A673 (cell line): ENCODE measurements around the gene SEH1L. TPM values are rescaled to one million over a fixed set of nuclear protein-coding genes. Genes with fewer than 3 reads are reported as not detected.

Experiments
- BruUV-seq: library from RNA; stranded (reverse); fragments of 400-500 nt; replicated peaks from 2 replicates; lab custom pipeline; 2021; lab: Mats Ljungman, UMichigan
- CTCF ChIA-PET: fragments of 300-600 bp; sonication (Branson Sonifier 250); formaldehyde crosslinking; loops from one replicate; lab custom pipeline; 2022; ENCODE audit warnings: antibody characterized with exemption; lab: Charles Lee
- POLR2A ChIA-PET: fragments of 300-600 bp; sonication (Branson Sonifier 250); formaldehyde crosslinking; loops from one replicate; lab custom pipeline; 2022; ENCODE audit warnings: antibody characterized with exemption; ENCODE audit not compliant: low non-redundant PET; lab: Charles Lee
- DNase-seq: peaks from one replicate; pipeline ENCODE4 v3.0.0-alpha.2; 2015; ENCODE audit warnings: low spot score
- H3K27ac ChIP-seq: fragments of 200-600 bp; sonication (generic); 2 replicates; pipeline ENCODE4 v1.5.1; 2016; ENCODE audit warnings: mixed run types, low read depth, mild to moderate bottlenecking, mixed read lengths, antibody characterized with exemption, low read length; ENCODE audit not compliant: poor library complexity, severe bottlenecking
- H3K27me3 ChIP-seq: fragments of 200-600 bp; sonication (generic); replicated peaks from 2 replicates; pipeline ENCODE4 v1.6.1; 2017; ENCODE audit warnings: mixed run types, low read depth, mild to moderate bottlenecking, mixed read lengths, antibody characterized with exemption, low read length; ENCODE audit not compliant: insufficient read depth, poor library complexity
- H3K36me3 ChIP-seq: fragments of 200-600 bp; sonication (generic); 2 replicates; pipeline ENCODE4 v1.6.1; 2016; ENCODE audit warnings: mixed run types, mild to moderate bottlenecking, mixed read lengths, antibody characterized with exemption, low read length; ENCODE audit not compliant: insufficient read depth, poor library complexity, severe bottlenecking
- H3K4me1 ChIP-seq: fragments of 200-600 bp; sonication (generic); 2 replicates; pipeline ENCODE4 v1.6.1; 2017; ENCODE audit warnings: mixed run types, mild to moderate bottlenecking, mixed read lengths, antibody characterized with exemption, low read length; ENCODE audit not compliant: insufficient read depth, poor library complexity, severe bottlenecking
- H3K4me3 ChIP-seq: fragments of 200-600 bp; sonication (generic); 2 replicates; pipeline ENCODE4 v1.5.1; 2016; ENCODE audit warnings: low read depth, mixed run types, mild to moderate bottlenecking, mixed read lengths, low read length; ENCODE audit not compliant: poor library complexity, severe bottlenecking
- H3K9me3 ChIP-seq: fragments of 200-600 bp; sonication (generic); 2 replicates; pipeline ENCODE4 v1.6.1; 2016; ENCODE audit warnings: mixed run types, low read depth, mild to moderate bottlenecking, mixed read lengths, antibody characterized with exemption, low read length; ENCODE audit not compliant: poor library complexity, severe bottlenecking
- CTCF ChIP-seq: fragments of 300-800, 200-600 bp; sonication (generic); conservative IDR thresholded peaks from 2 replicates; pipeline ENCODE4 v1.5.1; 2017; ENCODE audit warnings: low read depth, mild to moderate bottlenecking, antibody characterized with exemption, low read length, moderate library complexity, mixed read lengths
- EZH2 ChIP-seq: fragments of 200-600 bp; sonication (generic); IDR thresholded peaks from 2 replicates; pipeline ENCODE4 v1.6.1; 2017; ENCODE audit warnings: borderline replicate concordance, low read depth, mild to moderate bottlenecking, mixed read lengths, antibody characterized with exemption, low read length; ENCODE audit not compliant: poor library complexity, severe bottlenecking
- intact Hi-C: fragments of 100-400 bp; cut with micrococcal nuclease; formaldehyde crosslinking; loops from one replicate; pipeline ENCODE4 v1.10.0; 2022; ENCODE audit not compliant: unreplicated experiment
- total RNA-seq: library from RNA; stranded (reverse); gene quantifications from 2 replicates; pipeline ENCODE4 v1.2.3, GENCODE V29; 2021

The SEH1L gene
- total RNA-seq, 1 experiment from 2014 or later, result 105 TPM

- intact Hi-C loops, result no loop called here
- POLR2A ChIA-PET, result no interaction called here
- Histone ChIP-seq H3K4me3 (no peak overlapping the region), H3K9me3 (no peaks in the 10 kb centered on the region), H3K27ac (no peak overlapping the region), H3K36me3 (no peaks in the 10 kb centered on the region), H3K4me1 (no peaks in the 10 kb centered on the region), H3K27me3 (no peaks in the 10 kb centered on the region)
- no peak for DNase-seq
- TF ChIP-seq CTCF (no peak), EZH2 (no peak)
- BruUV-seq, result no TSS peak
- CTCF ChIA-PET, result no interaction called here
Measured at GRCh38 chr18:12908706-12909105, 39.1 kb upstream of the SEH1L start.

GRCh38 chr18:12911025-12911928, 36.5 kb upstream of the SEH1L start:
- ChIA-PET CTCF (interaction anchor here (0.5 kb wide), 1 partner anchor 28 kb away, joined by 12 read pairs; no protein-coding TSS in a partner anchor), POLR2A (no interaction called here)
- no peaks in the 10 kb centered on the region for H3K4me1 ChIP-seq
- H3K9me3 ChIP-seq, result no peaks in the 10 kb centered on the region
- intact Hi-C loops, result no loop called here
- H3K36me3 ChIP-seq, result no peaks in the 10 kb centered on the region
- DNase-seq, result no peak
- no TSS peak for BruUV-seq
- H3K27ac ChIP-seq, result no peak overlapping the region
- H3K27me3 ChIP-seq, result no peaks in the 10 kb centered on the region
- H3K4me3 ChIP-seq, result no peak overlapping the region
- TF ChIP-seq CTCF (no peak), EZH2 (no peak)

DNA sequence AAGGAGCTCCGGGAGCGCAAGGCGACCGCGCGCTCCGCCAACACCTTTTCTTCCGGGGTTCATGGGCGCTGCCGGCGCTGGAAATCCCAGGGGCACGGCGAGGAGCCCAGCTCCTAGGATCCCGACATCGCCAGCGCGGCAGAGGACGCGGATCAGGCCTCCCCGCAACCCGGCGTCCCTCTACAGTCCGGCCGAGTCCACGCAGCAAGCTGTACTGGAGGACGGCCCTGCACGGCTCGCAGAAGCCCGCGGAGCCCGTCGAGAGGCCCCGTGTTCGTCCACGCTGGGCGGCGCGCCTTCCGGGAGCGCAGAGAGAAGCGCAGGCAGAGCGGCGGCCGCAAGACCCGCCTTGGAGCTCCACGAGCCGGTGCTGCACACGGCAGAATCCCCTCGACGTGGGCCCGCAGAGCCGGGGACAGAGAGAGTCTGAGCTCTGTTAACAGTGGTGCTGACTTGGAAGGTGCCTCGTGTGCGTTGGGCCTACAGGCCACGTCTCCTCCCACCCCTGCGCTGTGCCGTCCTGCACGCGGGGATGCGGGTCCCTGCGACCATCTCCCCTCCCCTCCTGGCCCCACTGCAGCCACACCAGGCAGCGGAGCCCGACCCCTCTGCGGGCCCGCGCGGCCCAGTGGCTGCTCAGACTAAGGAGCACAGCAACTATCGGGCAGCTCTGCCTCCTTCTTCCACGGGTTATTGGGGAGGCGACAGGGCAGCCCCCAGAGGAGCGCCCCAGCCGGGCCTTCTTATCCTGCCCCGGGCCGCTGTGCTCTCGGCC, 35.7 kb upstream of the SEH1L start:
- no peak overlapping the region for H3K4me3 ChIP-seq
- no peak overlapping the region for H3K27ac ChIP-seq
- POLR2A ChIA-PET, result interaction anchor here (0.5 kb wide), 1 partner anchor 236 kb away, joined by 5 read pairs; no protein-coding TSS in a partner anchor
- no peaks in the 10 kb centered on the region for H3K36me3 ChIP-seq
- intact Hi-C loops, result no loop called here
- DNase-seq, result no peak
- H3K27me3 ChIP-seq, result no peaks in the 10 kb centered on the region
- BruUV-seq, result no TSS peak
- no peaks in the 10 kb centered on the region for H3K4me1 ChIP-seq
- H3K9me3 ChIP-seq, result no peaks in the 10 kb centered on the region
- TF ChIP-seq CTCF, result no peak
- CTCF ChIA-PET, result interaction anchor here (0.5 kb wide), 1 partner anchor 29 kb away, joined by 12 read pairs; no protein-coding TSS in a partner anchor
